A549 treated with GW870086 at 1 μM for 4 hours (cell line): ENCODE results near the gene NETO1. TPM values are rescaled to one million over a fixed set of nuclear protein-coding genes. Genes with fewer than 3 reads are reported as not detected.

Experiments
- total RNA-seq: library from RNA; stranded (reverse); fragments of 200-300 nt; extraction: Qiagen RNA extraction; gene quantifications from 5 replicates; pipeline ENCODE4 v1.2.3, GENCODE V29; 2022; ENCODE audit warnings: low read depth

NETO1 gene
- total RNA-seq = not detected in 5 replicates

GRCh38 chr18:72867746-72868584 lies at the start of gene NETO1:
NETO1 (minus strand) TSS chr18:72867987; CDS start chr18:72867291, 696 bp downstream.

